ENCODE results near the gene SKOR2.

The SKOR2 gene

GRCh38 chr18:47260120-47260923 is 8.9 kb upstream of the SKOR2 start:
- DNase-seq, result no peak

- DNase-seq, result no peak
Measured at GRCh38 chr18:47254341-47254939, 3.0 kb upstream of the SKOR2 start.

GRCh38 chr18:47253101-47253654 is 1.7 kb upstream of the SKOR2 start:
- no peak for DNase-seq

GRCh38 chr18:47250391-47251046 is 941 bp downstream of the SKOR2 start:
- DNase-seq, result no peak

- no peak for DNase-seq
Measured at GRCh38 chr18:47249314-47249981, 2.0 kb downstream of the SKOR2 start.

- no peak for DNase-seq
Measured at GRCh38 chr18:47248604-47249313, 2.7 kb downstream of the SKOR2 start.

GRCh38 chr18:47248115-47248603 is 3.3 kb downstream of the SKOR2 start:
- DNase-seq, result no peak

GRCh38 chr18:47247416-47248114 is 3.9 kb downstream of the SKOR2 start:
- DNase-seq, result no peak

- DNase-seq, result no peak
Measured at GRCh38 chr18:47247036-47247415, 4.4 kb downstream of the SKOR2 start.

GRCh38 chr18:47246027-47246971 is 5.2 kb downstream of the SKOR2 start:
- DNase-seq, result no peak

- no peak for DNase-seq
Measured at GRCh38 chr18:47244086-47244485, 7.4 kb downstream of the SKOR2 start.

- no peak for DNase-seq
Measured at GRCh38 chr18:47235096-47235495, 16.4 kb downstream of the SKOR2 start.

- DNase-seq, result no peak
Measured at GRCh38 chr18:47226660-47227059, 24.8 kb downstream of the SKOR2 start.

GRCh38 chr18:47215554-47216138 is 35.8 kb downstream of the SKOR2 start:
- no peak for DNase-seq

GRCh38 chr18:47209171-47209570 is 42.3 kb downstream of the SKOR2 start:
- no peak for DNase-seq

GRCh38 chr18:47206945-47207637 is 44.4 kb downstream of the SKOR2 start:
- no peak for DNase-seq

- peak; percentile 5 to 21 for DNase-seq
Measured at GRCh38 chr18:47204908-47205522, 46.4 kb downstream of the SKOR2 start.

GRCh38 chr18:47203626-47204464 is 47.6 kb downstream of the SKOR2 start:
- DNase-seq, result no peak
